Measurements from ENCODE around the gene LRMDA.

LRMDA gene

GRCh38 chr10:76190634-76191270, 759.3 kb downstream of the LRMDA start:
- DNase-seq (ENCODE audit: low read depth): no peak

GRCh38 chr10:76191336-76191735, 759.9 kb downstream of the LRMDA start:
- no peak overlapping the region for H3K4me3 ChIP-seq (ENCODE audit: low read depth, low read length)
- no peak for DNase-seq (ENCODE audit: low read depth)

More at GRCh38 chr10:76190634-76191270, 759.3 kb downstream of the LRMDA start:
- no peak overlapping the region for H3K4me3 ChIP-seq (ENCODE audit: low read depth, low read length)

GRCh38 chr10:76192151-76192550, 760.7 kb downstream of the LRMDA start:
- DNase-seq (ENCODE audit: low read depth): no peak
- no peak overlapping the region for H3K4me3 ChIP-seq (ENCODE audit: low read depth, low read length)

GRCh38 chr10:76192694-76193320, 761.4 kb downstream of the LRMDA start:
- H3K4me3 ChIP-seq (ENCODE audit: low read depth, low read length): no peak overlapping the region
- no peak for DNase-seq (ENCODE audit: low read depth)

GRCh38 chr10:76195654-76196390, 764.4 kb downstream of the LRMDA start:
- no peak overlapping the region for H3K4me3 ChIP-seq (ENCODE audit: low read depth, low read length)
- DNase-seq (ENCODE audit: low read depth): no peak

GRCh38 chr10:76197293-76197692, 765.9 kb downstream of the LRMDA start:
- no peak for DNase-seq (ENCODE audit: low read depth)
- H3K4me3 ChIP-seq (ENCODE audit: low read depth, low read length): no peak overlapping the region

GRCh38 chr10:76198287-76199035, 767.0 kb downstream of the LRMDA start:
- no peak overlapping the region for H3K4me3 ChIP-seq (ENCODE audit: low read depth, low read length)
- no peak for DNase-seq (ENCODE audit: low read depth)

- no peak for DNase-seq (ENCODE audit: low read depth)
- no peak overlapping the region for H3K4me3 ChIP-seq (ENCODE audit: low read depth, low read length)
These were observed 770.5 kb downstream of the LRMDA start for GRCh38 chr10:76201962-76202361.

GRCh38 chr10:76202777-76203176, 771.4 kb downstream of the LRMDA start:
- H3K4me3 ChIP-seq (ENCODE audit: low read depth, low read length): no peak overlapping the region
- no peak for DNase-seq (ENCODE audit: low read depth)

GRCh38 chr10:76205361-76205760, 773.9 kb downstream of the LRMDA start:
- DNase-seq (ENCODE audit: low read depth): no peak
- H3K4me3 ChIP-seq (ENCODE audit: low read depth, low read length): no peak overlapping the region

- no peak for DNase-seq (ENCODE audit: low read depth)
These were observed 775.5 kb downstream of the LRMDA start for GRCh38 chr10:76206797-76207352.

GRCh38 chr10:76209135-76209534, 777.7 kb downstream of the LRMDA start:
- DNase-seq (ENCODE audit: low read depth): no peak
- H3K4me3 ChIP-seq (ENCODE audit: low read depth, low read length): no peak overlapping the region

More at GRCh38 chr10:76206797-76207352, 775.5 kb downstream of the LRMDA start:
- H3K4me3 ChIP-seq (ENCODE audit: low read depth, low read length): no peak overlapping the region

- H3K4me3 ChIP-seq (ENCODE audit: low read depth, low read length): no peak overlapping the region
- no peak for DNase-seq (ENCODE audit: low read depth)
These were observed 778.8 kb downstream of the LRMDA start for GRCh38 chr10:76210211-76210610.

GRCh38 chr10:76211691-76212090, 780.3 kb downstream of the LRMDA start:
- no peak overlapping the region for H3K4me3 ChIP-seq (ENCODE audit: low read depth, low read length)
- no peak for DNase-seq (ENCODE audit: low read depth)

GRCh38 chr10:76213876-76214275, 782.5 kb downstream of the LRMDA start:
- DNase-seq (ENCODE audit: low read depth): no peak
- H3K4me3 ChIP-seq (ENCODE audit: low read depth, low read length): no peak overlapping the region

- DNase-seq (ENCODE audit: low read depth): no peak
- H3K4me3 ChIP-seq (ENCODE audit: low read depth, low read length): no peak overlapping the region
These were observed 786.6 kb downstream of the LRMDA start for GRCh38 chr10:76218035-76218434.

- no peak for DNase-seq (ENCODE audit: low read depth)
- H3K4me3 ChIP-seq (ENCODE audit: low read depth, low read length): no peak overlapping the region
These were observed 797.9 kb downstream of the LRMDA start for GRCh38 chr10:76229341-76229740.

GRCh38 chr10:76230921-76231285, 799.5 kb downstream of the LRMDA start:
- no peak overlapping the region for H3K4me3 ChIP-seq (ENCODE audit: low read depth, low read length)
- no peak for DNase-seq (ENCODE audit: low read depth)

GRCh38 chr10:76231286-76231934, 800.0 kb downstream of the LRMDA start:
- no peak for DNase-seq (ENCODE audit: low read depth)
- no peak overlapping the region for H3K4me3 ChIP-seq (ENCODE audit: low read depth, low read length)

Measured in skeletal muscle cell (primary cell).